ENCODE measurements around the gene PKIG. TPM values are rescaled to one million over a fixed set of nuclear protein-coding genes. Genes with fewer than 3 reads are reported as not detected.
"Not testable (repeated sequence)": the region's sequence is repeated elsewhere in the genome, so short reads cannot be mapped to it uniquely, and the experiment has no call there.

The PKIG gene
- total RNA-seq, 1 donor from 2014 or later, result 1.4 TPM

- Mint-ChIP-seq H3K27me3 (ENCODE audit: low read depth) (peaks cover 5% of the 10 kb centered on the region), H3K36me3 (ENCODE audit: low read depth) (no peaks in the 10 kb centered on the region), H3K4me3 (ENCODE audit: low read depth) (no peak overlapping the region), H3K9me3 (no peaks in the 10 kb centered on the region), H3K27ac (peak overlapping the region; percentile 76), H3K4me1 (ENCODE audit: low read depth) (peaks cover 15% of the 10 kb centered on the region)
- intact Hi-C loops (cut with micrococcal nuclease), result no loop called here
- no peak for DNase-seq (ENCODE audit: low spot score)
These were observed 29.1 kb upstream of the PKIG start for GRCh38 chr20:44552950-44553908.

GRCh38 chr20:44559302-44559701 lies 23.1 kb upstream of the PKIG start:
- no peaks in the 10 kb centered on the region for H3K36me3 Mint-ChIP-seq (ENCODE audit: low read depth)
- H3K27ac Mint-ChIP-seq, result no peak overlapping the region
- DNase-seq (ENCODE audit: low spot score), result no peak
- peaks cover 26% of the 10 kb centered on the region for H3K27me3 Mint-ChIP-seq (ENCODE audit: low read depth)
- no peaks in the 10 kb centered on the region for H3K4me1 Mint-ChIP-seq (ENCODE audit: low read depth)
- H3K4me3 Mint-ChIP-seq (ENCODE audit: low read depth), result no peak overlapping the region
- intact Hi-C loops (cut with micrococcal nuclease), result no loop called here
- H3K9me3 Mint-ChIP-seq, result no peaks in the 10 kb centered on the region

GRCh38 chr20:44560229-44560628 lies 22.1 kb upstream of the PKIG start:
- no peaks in the 10 kb centered on the region for H3K36me3 Mint-ChIP-seq (ENCODE audit: low read depth)
- no peak overlapping the region for H3K27ac Mint-ChIP-seq

GRCh38 chr20:44560818-44561217 lies 21.6 kb upstream of the PKIG start:
- DNase-seq (ENCODE audit: low spot score); H3K4me1 Mint-ChIP-seq (ENCODE audit: low read depth); H3K27ac Mint-ChIP-seq; H3K9me3 Mint-ChIP-seq; H3K4me3 Mint-ChIP-seq (ENCODE audit: low read depth); H3K36me3 Mint-ChIP-seq (ENCODE audit: low read depth); intact Hi-C loops (cut with micrococcal nuclease): not testable (repeated sequence)
- H3K27me3 Mint-ChIP-seq (ENCODE audit: low read depth), result peaks cover 31% of the 10 kb centered on the region

More at GRCh38 chr20:44560229-44560628, 22.1 kb upstream of the PKIG start:
- Mint-ChIP-seq H3K4me3 (ENCODE audit: low read depth) (no peak overlapping the region), H3K27me3 (ENCODE audit: low read depth) (peaks cover 31% of the 10 kb centered on the region), H3K9me3 (no peaks in the 10 kb centered on the region), H3K4me1 (ENCODE audit: low read depth) (no peaks in the 10 kb centered on the region)
- DNase-seq (ENCODE audit: low spot score), result no peak
- intact Hi-C loops (cut with micrococcal nuclease), result no loop called here

- H3K27ac Mint-ChIP-seq, result no peak overlapping the region
These were observed 20.5 kb upstream of the PKIG start for GRCh38 chr20:44561876-44562275.

GRCh38 chr20:44566018-44566417 lies 16.4 kb upstream of the PKIG start:
- H3K4me1 Mint-ChIP-seq (ENCODE audit: low read depth), result peaks cover 2% of the 10 kb centered on the region
- intact Hi-C loops (cut with micrococcal nuclease), result no loop called here
- no peak overlapping the region for H3K4me3 Mint-ChIP-seq (ENCODE audit: low read depth)
- H3K9me3 Mint-ChIP-seq, result no peaks in the 10 kb centered on the region
- no peaks in the 10 kb centered on the region for H3K36me3 Mint-ChIP-seq (ENCODE audit: low read depth)
- no peak for DNase-seq (ENCODE audit: low spot score)
- H3K27me3 Mint-ChIP-seq (ENCODE audit: low read depth), result peaks cover 22% of the 10 kb centered on the region
- no peak overlapping the region for H3K27ac Mint-ChIP-seq

More at GRCh38 chr20:44561876-44562275, 20.5 kb upstream of the PKIG start:
- Mint-ChIP-seq H3K4me1 (ENCODE audit: low read depth) (no peaks in the 10 kb centered on the region), H3K27me3 (ENCODE audit: low read depth) (peaks cover 31% of the 10 kb centered on the region), H3K9me3 (no peaks in the 10 kb centered on the region), H3K36me3 (ENCODE audit: low read depth) (no peaks in the 10 kb centered on the region), H3K4me3 (ENCODE audit: low read depth) (no peak overlapping the region)
- no peak for DNase-seq (ENCODE audit: low spot score)
- intact Hi-C loops (cut with micrococcal nuclease), result no loop called here

- peaks cover 7% of the 10 kb centered on the region for H3K4me1 Mint-ChIP-seq (ENCODE audit: low read depth)
- peaks cover 20% of the 10 kb centered on the region for H3K27me3 Mint-ChIP-seq (ENCODE audit: low read depth)
- intact Hi-C loops (cut with micrococcal nuclease), result no loop called here
- no peak for DNase-seq (ENCODE audit: low spot score)
- H3K36me3 Mint-ChIP-seq (ENCODE audit: low read depth), result no peaks in the 10 kb centered on the region
- H3K27ac Mint-ChIP-seq, result no peak overlapping the region
- H3K4me3 Mint-ChIP-seq (ENCODE audit: low read depth), result no peak overlapping the region
- H3K9me3 Mint-ChIP-seq, result no peaks in the 10 kb centered on the region
These were observed 15.6 kb upstream of the PKIG start for GRCh38 chr20:44566811-44567210.

GRCh38 chr20:44570367-44570766 lies 12.0 kb upstream of the PKIG start:
- Mint-ChIP-seq H3K9me3 (no peaks in the 10 kb centered on the region), H3K36me3 (ENCODE audit: low read depth) (no peaks in the 10 kb centered on the region), H3K4me3 (ENCODE audit: low read depth) (no peak overlapping the region), H3K4me1 (ENCODE audit: low read depth) (peaks cover 18% of the 10 kb centered on the region), H3K27me3 (ENCODE audit: low read depth) (no peaks in the 10 kb centered on the region), H3K27ac (no peak overlapping the region)
- intact Hi-C loops (cut with micrococcal nuclease), result loop anchor here (5.0 kb wide), 1 partner anchor 38 kb away; no protein-coding TSS in a partner anchor
- DNase-seq (ENCODE audit: low spot score), result no peak

GRCh38 chr20:44571362-44571988 lies 10.9 kb upstream of the PKIG start:
- Mint-ChIP-seq H3K27ac (no peak overlapping the region), H3K27me3 (ENCODE audit: low read depth) (no peaks in the 10 kb centered on the region), H3K4me3 (ENCODE audit: low read depth) (no peak overlapping the region), H3K36me3 (ENCODE audit: low read depth) (no peaks in the 10 kb centered on the region), H3K4me1 (ENCODE audit: low read depth) (peaks cover 25% of the 10 kb centered on the region), H3K9me3 (no peaks in the 10 kb centered on the region)
- no peak for DNase-seq (ENCODE audit: low spot score)
- intact Hi-C loops (cut with micrococcal nuclease), result loop anchor here (5.0 kb wide), 1 partner anchor 39 kb away; no protein-coding TSS in a partner anchor

GRCh38 chr20:44572551-44573500 lies 9.6 kb upstream of the PKIG start:
- Mint-ChIP-seq H3K27ac (no peak overlapping the region), H3K27me3 (ENCODE audit: low read depth) (no peaks in the 10 kb centered on the region)
- intact Hi-C loops (cut with micrococcal nuclease), result loop anchor here (5.0 kb wide), 1 partner anchor 41 kb away; no protein-coding TSS in a partner anchor

GRCh38 chr20:44573501-44573869 lies 8.9 kb upstream of the PKIG start:
- no peaks in the 10 kb centered on the region for H3K36me3 Mint-ChIP-seq (ENCODE audit: low read depth)
- H3K4me1 Mint-ChIP-seq (ENCODE audit: low read depth), result peaks cover 33% of the 10 kb centered on the region
- intact Hi-C loops (cut with micrococcal nuclease), result loop anchor here (5.0 kb wide), 1 partner anchor 41 kb away; no protein-coding TSS in a partner anchor
- no peak overlapping the region for H3K4me3 Mint-ChIP-seq (ENCODE audit: low read depth)
- H3K27ac Mint-ChIP-seq, result no peak overlapping the region
- no peak for DNase-seq (ENCODE audit: low spot score)
- no peaks in the 10 kb centered on the region for H3K9me3 Mint-ChIP-seq
- H3K27me3 Mint-ChIP-seq (ENCODE audit: low read depth), result no peaks in the 10 kb centered on the region

More at GRCh38 chr20:44572551-44573500, 9.6 kb upstream of the PKIG start:
- Mint-ChIP-seq H3K4me3 (ENCODE audit: low read depth) (no peak overlapping the region), H3K9me3 (no peaks in the 10 kb centered on the region), H3K36me3 (ENCODE audit: low read depth) (no peaks in the 10 kb centered on the region), H3K4me1 (ENCODE audit: low read depth) (peaks cover 33% of the 10 kb centered on the region)
- DNase-seq (ENCODE audit: low spot score), result no peak

GRCh38 chr20:44574372-44574771 lies 8.0 kb upstream of the PKIG start:
- intact Hi-C loops (cut with micrococcal nuclease), result loop anchor here (5.0 kb wide), 1 partner anchor 42 kb away; no protein-coding TSS in a partner anchor
- H3K36me3 Mint-ChIP-seq (ENCODE audit: low read depth), result no peaks in the 10 kb centered on the region
- no peak for DNase-seq (ENCODE audit: low spot score)
- peaks cover 34% of the 10 kb centered on the region for H3K4me1 Mint-ChIP-seq (ENCODE audit: low read depth)
- no peak overlapping the region for H3K27ac Mint-ChIP-seq
- no peaks in the 10 kb centered on the region for H3K9me3 Mint-ChIP-seq
- H3K27me3 Mint-ChIP-seq (ENCODE audit: low read depth), result no peaks in the 10 kb centered on the region
- no peak overlapping the region for H3K4me3 Mint-ChIP-seq (ENCODE audit: low read depth)

Data from activated T-helper 2 cell treated with anti-CD3 and anti-CD28 coated beads, Interferon-gamma antibody, Interleukin-2, Interleukin-4, amounts not matched to agents 10 μg/mL and 5 μg/mL and 100 μg/mL, durations not matched to agents 14 hours and 24 hours and 36 hours (primary cell).